ENCODE results near the gene FGD5.
A peak's percentile ranks its signal among the peaks of the same experiment; 100 is the strongest.

The FGD5 gene

GRCh38 chr3:14874784-14875183, 56.0 kb downstream of the FGD5 start:
- no peak for DNase-seq
- Histone ChIP-seq H3K4me1 (peaks cover 4% of the 10 kb centered on the region; the same call in 1 of the 2 replicates), H3K27me3 (no peaks in the 10 kb centered on the region), H3K9me3 (no peaks in the 10 kb centered on the region), H3K4me3 (ENCODE audit: low read depth, low read length) (no peak overlapping the region), H3K36me3 (no peaks in the 10 kb centered on the region)
- no peak for TF ChIP-seq CTCF (IDR thresholded peaks at IDR 0.05; ENCODE audit: low read depth, low read length)

- no peak for TF ChIP-seq CTCF (IDR thresholded peaks at IDR 0.05; ENCODE audit: low read depth, low read length)
- DNase-seq = no peak
- H3K9me3 ChIP-seq = no peaks in the 10 kb centered on the region
- peaks cover 4% of the 10 kb centered on the region; the same call in 1 of the 2 replicates for H3K4me1 ChIP-seq
- H3K27me3 ChIP-seq = no peaks in the 10 kb centered on the region
- no peak overlapping the region for H3K4me3 ChIP-seq (ENCODE audit: low read depth, low read length)
- H3K36me3 ChIP-seq = no peaks in the 10 kb centered on the region
These were observed 56.8 kb downstream of the FGD5 start for GRCh38 chr3:14875411-14876175.

- Histone ChIP-seq H3K9me3 (no peaks in the 10 kb centered on the region), H3K4me1 (peaks cover 4% of the 10 kb centered on the region; the same call in 1 of the 2 replicates), H3K36me3 (no peaks in the 10 kb centered on the region), H3K27me3 (no peaks in the 10 kb centered on the region), H3K4me3 (ENCODE audit: low read depth, low read length) (no peak overlapping the region)
- DNase-seq = peak; percentile 46
- TF ChIP-seq CTCF (IDR thresholded peaks at IDR 0.05; ENCODE audit: low read depth, low read length) = no peak
These were observed 58.2 kb downstream of the FGD5 start for GRCh38 chr3:14876921-14877333.

- Histone ChIP-seq H3K4me1 (peaks cover 4% of the 10 kb centered on the region; the same call in 1 of the 2 replicates), H3K4me3 (ENCODE audit: low read depth, low read length) (no peak overlapping the region), H3K27me3 (no peaks in the 10 kb centered on the region), H3K36me3 (no peaks in the 10 kb centered on the region), H3K9me3 (no peaks in the 10 kb centered on the region)
- no peak for TF ChIP-seq CTCF (IDR thresholded peaks at IDR 0.05; ENCODE audit: low read depth, low read length)
- no peak for DNase-seq
These were observed 58.7 kb downstream of the FGD5 start for GRCh38 chr3:14877469-14877868.

GRCh38 chr3:14879211-14879874, 60.6 kb downstream of the FGD5 start:
- DNase-seq = peak; percentile 56
- Histone ChIP-seq H3K4me1 (peaks cover 4% of the 10 kb centered on the region; the same call in 1 of the 2 replicates), H3K9me3 (no peaks in the 10 kb centered on the region), H3K27me3 (no peaks in the 10 kb centered on the region), H3K4me3 (ENCODE audit: low read depth, low read length) (no peak overlapping the region), H3K36me3 (no peaks in the 10 kb centered on the region)
- TF ChIP-seq CTCF (IDR thresholded peaks at IDR 0.05; ENCODE audit: low read depth, low read length) = no peak
